B cell (primary cell): ENCODE data around the gene BEX4. TPM values are rescaled to one million over a fixed set of nuclear protein-coding genes. Genes with fewer than 3 reads are reported as not detected.
"Not testable (repeated sequence)": the region's sequence is repeated elsewhere in the genome, so short reads cannot be mapped to it uniquely, and the experiment has no call there.

ENCODE experiments used
- ATAC-seq: fragments of 200-7000 bp; cut with Tn5 transposase; one replicate; pipeline ENCODE4 v1.10.0; 2021; ENCODE audit warnings: low read depth, mild to moderate bottlenecking, moderate number of reproducible peaks, moderate library complexity
- CTCF ChIA-PET: fragments of 350-600 bp; sonication (Branson Sonifier 250); formaldehyde crosslinking; loops from one replicate; lab custom pipeline; 2021; ENCODE audit warnings: antibody characterized with exemption, inconsistent platforms; lab: Charles Lee
- POLR2A ChIA-PET: fragments of 350-600 bp; sonication (Branson Sonifier 250); formaldehyde crosslinking; loops from one replicate; lab custom pipeline; 2021; ENCODE audit warnings: antibody characterized with exemption; lab: Charles Lee
- DNase-seq: peaks from one replicate; pipeline ENCODE4 v3.0.0; 2013
- H2AFZ ChIP-seq: 2 replicates; pipeline ENCODE4 v1.6.1; 2012; ENCODE audit warnings: mild to moderate bottlenecking, low read depth, low read length; ENCODE audit not compliant: insufficient read depth, poor library complexity, severe bottlenecking
- H3K27ac ChIP-seq, 2 donors: 1 replicate in 1 of 2; 2 replicates in 1 of 2; pipeline ENCODE4 v1.5.1; 2012 to 2013; ENCODE audit warnings: low read length in 2 of 2, mild to moderate bottlenecking in 2 of 2, moderate library complexity in 1 of 2
- H3K27me3 ChIP-seq, 4 experiments: fragments of 200-600 bp in 1 of 4; sonication (generic) in 1 of 4; replicated peaks in 1 of 4; 1 replicate in 2 of 4; 2 replicates in 2 of 4; pipeline versions ENCODE4 v1.6.1 to v1.7.0; 2013 to 2016; ENCODE audit warnings: low read length in 3 of 4, mild to moderate bottlenecking in 2 of 4, mixed read lengths in 1 of 4, moderate library complexity in 1 of 4; ENCODE audit not compliant: insufficient read depth in 4 of 4, control insufficient read depth in 3 of 4; ENCODE audit errors: control extremely low read depth in 1 of 4
- H3K36me3 ChIP-seq, 2 experiments: replicated peaks in 1 of 2; 1 replicate in 1 of 2; 2 replicates in 1 of 2; pipeline versions ENCODE4 v1.6.1 to v1.7.1; 2013; ENCODE audit warnings: low read length in 1 of 2; ENCODE audit not compliant: insufficient read depth in 2 of 2, control insufficient read depth in 1 of 2; ENCODE audit errors: control extremely low read depth in 1 of 2, extremely low read depth in 1 of 2
- H3K4me1 ChIP-seq, 2 donors: fragments of 200-600 bp in 1 of 2; sonication (generic) in 1 of 2; 1 replicate in 1 of 2; 2 replicates in 1 of 2; pipeline versions ENCODE4 v1.5.1 to v1.6.1; 2013 to 2017; ENCODE audit warnings: low read length in 2 of 2; ENCODE audit not compliant: control insufficient read depth in 2 of 2, insufficient read depth in 2 of 2
- H3K4me2 ChIP-seq: replicated peaks from 2 replicates; pipeline ENCODE3; 2012; ENCODE audit warnings: mild to moderate bottlenecking, low read depth, low read length; ENCODE audit not compliant: poor library complexity, severe bottlenecking
- H3K4me3 ChIP-seq, 5 experiments: fragments of 200-600 bp in 1 of 5; sonication (generic) in 1 of 5; 1 replicate in 3 of 5; 2 replicates in 2 of 5; pipeline versions ENCODE4 v1.5.1 to v1.7.0; 2011 to 2016; ENCODE audit warnings: low read length in 4 of 5, mild to moderate bottlenecking in 4 of 5, low read depth in 2 of 5, control low read depth in 1 of 5, moderate library complexity in 1 of 5; ENCODE audit not compliant: insufficient read depth in 1 of 5; ENCODE audit errors: control extremely low read depth in 1 of 5, extremely low read depth in 1 of 5
- H3K79me2 ChIP-seq: fragments of 200-600 bp; sonication (generic); one replicate; pipeline ENCODE4 v1.6.0; 2016; ENCODE audit warnings: low read length; ENCODE audit not compliant: control insufficient read depth, insufficient read depth
- H3K9ac ChIP-seq: fragments of 200-600 bp; sonication (generic); 2 replicates; pipeline ENCODE4 v1.6.1; 2017; ENCODE audit warnings: mild to moderate bottlenecking, low read length, moderate library complexity
- H3K9me3 ChIP-seq, 3 donors: one replicate each; pipeline versions ENCODE4 v1.6.1 to v1.7.1; 2013; ENCODE audit warnings: low read length in 2 of 3; ENCODE audit not compliant: control insufficient read depth in 2 of 3, insufficient read depth in 1 of 3; ENCODE audit errors: control extremely low read depth in 1 of 3
- H4K20me1 ChIP-seq: 2 replicates; pipeline ENCODE4 v1.6.0; 2012; ENCODE audit warnings: mild to moderate bottlenecking, low read length; ENCODE audit not compliant: insufficient read depth, control insufficient read depth, poor library complexity, severe bottlenecking
- H3K27ac Mint-ChIP-seq: one replicate; pipeline ENCODE4 v1.8.0; 2021; ENCODE audit warnings: mixed read lengths
- H3K27me3 Mint-ChIP-seq: one replicate; pipeline ENCODE4 v1.8.0; 2021; ENCODE audit warnings: mixed read lengths
- H3K4me1 Mint-ChIP-seq: one replicate; pipeline ENCODE4 v1.8.0; 2021; ENCODE audit warnings: mixed read lengths
- H3K4me3 Mint-ChIP-seq: one replicate; pipeline ENCODE4 v1.8.0; 2021; ENCODE audit warnings: mixed read lengths
- H3K9me3 Mint-ChIP-seq: one replicate; pipeline ENCODE4 v1.8.0; 2022; ENCODE audit warnings: mixed read lengths; ENCODE audit not compliant: insufficient read depth
- EZH2 ChIP-seq: IDR thresholded peaks from 2 replicates; pipeline ENCODE4 v1.6.1; 2012; ENCODE audit warnings: borderline replicate concordance, low read depth, mild to moderate bottlenecking, moderate library complexity, low read length; ENCODE audit not compliant: insufficient read depth, poor library complexity, severe bottlenecking
- WGBS: methylation state at CpG from one replicate; pipeline ENCODE4 v1.1.5; 2013; ENCODE audit warnings: missing lambda C conversion rate; ENCODE audit not compliant: insufficient coverage; 5-methylcytosine and 5-hydroxymethylcytosine counted together
- intact Hi-C: fragments of 100-400 bp; cut with micrococcal nuclease; formaldehyde crosslinking; loops from one replicate; pipeline ENCODE4 v1.10.0; 2022
- polyA plus RNA-seq: library from polyadenylated mRNA; depleted of rRNA; stranded (reverse); fragments of >200 nt; gene quantifications from 2 replicates; pipeline ENCODE4 v1.2.3, GENCODE V29; 2012
- total RNA-seq, 2 donors: library from RNA; stranded (reverse); fragments of 120-200 nt in 1 of 2; gene quantifications; 1 replicate in 1 of 2; 2 replicates in 1 of 2; pipeline versions ENCODE4 v1.2.3 to v1.2.4, GENCODE V29; 2013 to 2022
- TF ChIP-seq, protein P1 (sequence below): fragments of 200-600 bp; IDR thresholded peaks from one replicate; pipeline ENCODE4 v1.8.0; 2022; ENCODE audit warnings: antibody characterized with exemption, mild to moderate bottlenecking

Gene BEX4
- total and polyA plus RNA-seq, 2 donors (not counting 1 experiment from before 2014, with no cell fraction given): 19.8 to 32.1 TPM

DNA sequence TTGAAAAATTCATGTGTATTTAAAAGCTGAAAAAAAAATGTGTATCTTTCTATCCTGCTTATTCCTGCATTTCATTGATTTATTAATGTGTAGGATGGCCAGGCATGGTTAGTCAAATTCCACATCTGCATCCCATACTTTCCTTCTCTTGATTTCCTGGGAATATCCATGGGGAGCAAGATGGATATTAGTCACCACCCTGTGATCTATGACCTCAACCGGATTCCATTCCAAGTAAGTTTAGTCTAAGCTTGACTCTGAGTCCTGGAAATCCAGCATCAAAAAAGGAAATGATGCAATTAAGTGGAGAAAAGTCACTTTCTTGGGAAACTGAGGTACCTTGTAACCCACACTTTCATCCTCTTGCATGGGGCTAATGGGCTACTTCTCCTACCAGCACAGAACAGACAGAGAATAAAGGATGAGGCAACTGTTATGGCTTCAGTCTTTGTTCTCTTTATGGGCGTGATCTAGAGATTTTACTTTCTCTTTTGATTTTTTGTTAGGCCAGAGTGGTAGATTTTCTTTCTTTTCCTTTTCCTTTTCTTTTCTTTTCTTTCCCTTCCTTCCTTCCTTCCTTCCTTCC is 17.1 kb upstream of the BEX4 start:
- intact Hi-C loops: no loop called here
- no peaks in the 10 kb centered on the region for H3K79me2 ChIP-seq
- WGBS: no CpG with 5 or more reads among the region's 2 CpGs
- Mint-ChIP-seq H3K27ac (no peak overlapping the region), H3K27me3 (no peaks in the 10 kb centered on the region), H3K9me3 (no peaks in the 10 kb centered on the region), H3K4me1 (no peaks in the 10 kb centered on the region), H3K4me3 (no peak overlapping the region)
- peaks cover 0 to 6% (median 0%) of the 10 kb centered on the region in 4 experiments for H3K27me3 ChIP-seq
- H3K36me3 ChIP-seq: no peaks in the 10 kb centered on the region
- H4K20me1 ChIP-seq: no peaks in the 10 kb centered on the region
- no peaks in the 10 kb centered on the region for H3K4me1 ChIP-seq
- no peak overlapping the region for H3K4me3 ChIP-seq
- no peak for DNase-seq
- ATAC-seq: no peak
- H3K4me2 ChIP-seq: no peak overlapping the region
- no peak overlapping the region for H2AFZ ChIP-seq
- H3K27ac ChIP-seq: no peak overlapping the region
- no peak overlapping the region for H3K9ac ChIP-seq
- ChIA-PET CTCF (no interaction called here), POLR2A (no interaction called here)
- no peaks in the 10 kb centered on the region for H3K9me3 ChIP-seq
- TF ChIP-seq, protein P1, sequence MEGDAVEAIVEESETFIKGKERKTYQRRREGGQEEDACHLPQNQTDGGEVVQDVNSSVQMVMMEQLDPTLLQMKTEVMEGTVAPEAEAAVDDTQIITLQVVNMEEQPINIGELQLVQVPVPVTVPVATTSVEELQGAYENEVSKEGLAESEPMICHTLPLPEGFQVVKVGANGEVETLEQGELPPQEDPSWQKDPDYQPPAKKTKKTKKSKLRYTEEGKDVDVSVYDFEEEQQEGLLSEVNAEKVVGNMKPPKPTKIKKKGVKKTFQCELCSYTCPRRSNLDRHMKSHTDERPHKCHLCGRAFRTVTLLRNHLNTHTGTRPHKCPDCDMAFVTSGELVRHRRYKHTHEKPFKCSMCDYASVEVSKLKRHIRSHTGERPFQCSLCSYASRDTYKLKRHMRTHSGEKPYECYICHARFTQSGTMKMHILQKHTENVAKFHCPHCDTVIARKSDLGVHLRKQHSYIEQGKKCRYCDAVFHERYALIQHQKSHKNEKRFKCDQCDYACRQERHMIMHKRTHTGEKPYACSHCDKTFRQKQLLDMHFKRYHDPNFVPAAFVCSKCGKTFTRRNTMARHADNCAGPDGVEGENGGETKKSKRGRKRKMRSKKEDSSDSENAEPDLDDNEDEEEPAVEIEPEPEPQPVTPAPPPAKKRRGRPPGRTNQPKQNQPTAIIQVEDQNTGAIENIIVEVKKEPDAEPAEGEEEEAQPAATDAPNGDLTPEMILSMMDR: no peak
- no peak for TF ChIP-seq EZH2

GRCh38 chrX:103198668-103199067 is 16.2 kb upstream of the BEX4 start:
- ATAC-seq, H3K4me3 Mint-ChIP-seq, H3K79me2 ChIP-seq, H3K27me3 Mint-ChIP-seq, H3K4me1 Mint-ChIP-seq, H3K27ac Mint-ChIP-seq, H3K9ac ChIP-seq, H3K9me3 ChIP-seq, intact Hi-C loops, CTCF ChIA-PET, H2AFZ ChIP-seq, H3K36me3 ChIP-seq, H4K20me1 ChIP-seq, H3K4me2 ChIP-seq, H3K27me3 ChIP-seq, H3K4me1 ChIP-seq, DNase-seq, H3K4me3 ChIP-seq, POLR2A ChIA-PET, H3K9me3 Mint-ChIP-seq, H3K27ac ChIP-seq: not testable (repeated sequence)
- WGBS: no CpG with 5 or more reads among the region's 4 CpGs
